Measurements from ENCODE around the gene GTF3C4.

DNA sequence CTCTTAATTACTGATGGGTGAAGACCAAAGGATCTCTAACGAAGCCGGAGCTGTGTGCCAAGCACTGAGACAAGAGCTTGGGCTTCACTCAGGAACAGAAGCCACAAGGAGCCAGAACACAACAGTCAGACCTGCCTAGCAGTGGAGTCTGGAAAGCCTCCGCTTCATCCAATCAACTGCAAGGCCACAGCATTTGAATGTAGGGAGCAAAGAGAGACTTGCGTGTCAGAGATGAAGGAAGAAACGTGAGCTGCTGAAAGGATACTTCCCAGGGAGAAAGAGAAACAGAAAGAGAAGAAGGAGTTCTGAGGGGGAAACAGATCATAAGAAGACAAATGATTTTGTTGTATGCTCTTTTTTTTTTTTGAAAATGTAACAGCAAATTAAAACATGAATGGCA is 44.0 kb upstream of the GTF3C4 start:
- no peak for TF ChIP-seq POLR2AphosphoS5 (IDR thresholded peaks at IDR 0.05)
- TF ChIP-seq, protein P1, sequence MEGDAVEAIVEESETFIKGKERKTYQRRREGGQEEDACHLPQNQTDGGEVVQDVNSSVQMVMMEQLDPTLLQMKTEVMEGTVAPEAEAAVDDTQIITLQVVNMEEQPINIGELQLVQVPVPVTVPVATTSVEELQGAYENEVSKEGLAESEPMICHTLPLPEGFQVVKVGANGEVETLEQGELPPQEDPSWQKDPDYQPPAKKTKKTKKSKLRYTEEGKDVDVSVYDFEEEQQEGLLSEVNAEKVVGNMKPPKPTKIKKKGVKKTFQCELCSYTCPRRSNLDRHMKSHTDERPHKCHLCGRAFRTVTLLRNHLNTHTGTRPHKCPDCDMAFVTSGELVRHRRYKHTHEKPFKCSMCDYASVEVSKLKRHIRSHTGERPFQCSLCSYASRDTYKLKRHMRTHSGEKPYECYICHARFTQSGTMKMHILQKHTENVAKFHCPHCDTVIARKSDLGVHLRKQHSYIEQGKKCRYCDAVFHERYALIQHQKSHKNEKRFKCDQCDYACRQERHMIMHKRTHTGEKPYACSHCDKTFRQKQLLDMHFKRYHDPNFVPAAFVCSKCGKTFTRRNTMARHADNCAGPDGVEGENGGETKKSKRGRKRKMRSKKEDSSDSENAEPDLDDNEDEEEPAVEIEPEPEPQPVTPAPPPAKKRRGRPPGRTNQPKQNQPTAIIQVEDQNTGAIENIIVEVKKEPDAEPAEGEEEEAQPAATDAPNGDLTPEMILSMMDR (IDR thresholded peaks at IDR 0.05), result no peak
- TF ChIP-seq EP300 (IDR thresholded peaks at IDR 0.05), result no peak
- no peak for TF ChIP-seq POLR2A (IDR thresholded peaks at IDR 0.05)
